Kidney (tissue), 14 donors: Measurements from ENCODE around the gene PPP1R10. TPM values are rescaled to one million over a fixed set of nuclear protein-coding genes. Genes with fewer than 3 reads are reported as not detected.
A peak's percentile ranks its signal among the peaks of the same experiment; 100 is the strongest.
"Not testable (repeated sequence)": the region's sequence is repeated elsewhere in the genome, so short reads cannot be mapped to it uniquely, and the experiment has no call there.

Source experiments
- DNase-seq, 5 donors: peaks; one replicate each; pipeline ENCODE4 v3.0.0-alpha.2; 2013 to 2020
- FAIRE-seq: peaks from 2 replicates; lab custom pipeline; 2012; peaks lifted over from hg19 to GRCh38; lab: Jason Lieb, UNC
- H3K27ac ChIP-seq, 2 donors: one replicate each; pipeline ENCODE4 v1.7.0; 2013; ENCODE audit warnings: low read depth in 2 of 2, low read length in 2 of 2, inconsistent platforms in 1 of 2
- H3K27me3 ChIP-seq: one replicate; pipeline ENCODE4 v1.7.1; 2013; ENCODE audit warnings: low read length, inconsistent platforms; ENCODE audit not compliant: control insufficient read depth, insufficient read depth
- H3K36me3 ChIP-seq, 3 donors: one replicate each; pipeline versions ENCODE4 v1.7.0 to v1.7.1; 2013; ENCODE audit warnings: low read length in 3 of 3, control low read depth in 1 of 3, inconsistent platforms in 1 of 3; ENCODE audit not compliant: insufficient read depth in 3 of 3, control insufficient read depth in 2 of 3
- H3K4me1 ChIP-seq, 3 donors: one replicate each; pipeline versions ENCODE4 v1.7.0 to v1.7.1; 2013; ENCODE audit warnings: low read length in 3 of 3, inconsistent platforms in 1 of 3, low read depth in 1 of 3; ENCODE audit not compliant: control insufficient read depth in 2 of 3, insufficient read depth in 2 of 3
- H3K4me3 ChIP-seq, 3 donors: one replicate each; pipeline versions ENCODE4 v1.7.0 to v1.8.1; 2013; ENCODE audit warnings: low read length in 3 of 3, control low read depth in 1 of 3, inconsistent platforms in 1 of 3
- H3K9ac ChIP-seq, 3 donors: one replicate each; pipeline versions ENCODE4 v1.7.0 to v1.7.1; 2013; ENCODE audit warnings: low read length in 3 of 3, control low read depth in 1 of 3, inconsistent platforms in 1 of 3
- H3K9me3 ChIP-seq, 3 donors: one replicate each; pipeline versions ENCODE4 v1.7.0 to v1.7.1; 2013; ENCODE audit warnings: low read length in 3 of 3, control low read depth in 1 of 3, inconsistent platforms in 1 of 3; ENCODE audit not compliant: control insufficient read depth in 2 of 3, insufficient read depth in 1 of 3
- intact Hi-C: fragments of 100-400 bp; cut with DNase I; formaldehyde crosslinking; loops from one replicate; pipeline ENCODE4 v1.11.1; 2022
- polyA plus RNA-seq: library from polyadenylated mRNA; stranded (reverse); fragments of 350-450 nt; fragmentation: Illumina TruSeq; extraction: RNeasy Lipid Tissue Mini Kit (QIAGEN cat#74804); gene quantifications from one replicate; pipeline ENCODE4 v1.2.3, GENCODE V29; 2014; ENCODE audit warnings: low read depth, low replicate concordance; ENCODE audit not compliant: insufficient read depth
- total RNA-seq: library from RNA; stranded (reverse); fragmentation: NEBNext Ultra II Directional; extraction: Animal tissue kit (Norgen Biotek cat#: 25700); gene quantifications from one replicate; pipeline ENCODE4 v1.2.1, GENCODE V29; 2021
- TF ChIP-seq, protein P1 (sequence below): IDR thresholded peaks from 3 replicates; pipeline ENCODE4 v1.5.1; 2012; ENCODE audit warnings: mild to moderate bottlenecking, moderate library complexity, borderline replicate concordance; ENCODE audit not compliant: insufficient read depth; ENCODE audit errors: extremely low read depth
- donor health status: control.
- donor health status: control.
- donor health status: control.
- donor health status: control.
- donor health status: control.
- donor health status: DM: yes; HTN: yes; CAD: no.
- donor health status: Normal renal cell carcinoma (clear cell type).

Gene PPP1R10
- total and polyA plus RNA-seq, 2 donors from 2014 or later = 19.7 to 65.0 TPM

DNA sequence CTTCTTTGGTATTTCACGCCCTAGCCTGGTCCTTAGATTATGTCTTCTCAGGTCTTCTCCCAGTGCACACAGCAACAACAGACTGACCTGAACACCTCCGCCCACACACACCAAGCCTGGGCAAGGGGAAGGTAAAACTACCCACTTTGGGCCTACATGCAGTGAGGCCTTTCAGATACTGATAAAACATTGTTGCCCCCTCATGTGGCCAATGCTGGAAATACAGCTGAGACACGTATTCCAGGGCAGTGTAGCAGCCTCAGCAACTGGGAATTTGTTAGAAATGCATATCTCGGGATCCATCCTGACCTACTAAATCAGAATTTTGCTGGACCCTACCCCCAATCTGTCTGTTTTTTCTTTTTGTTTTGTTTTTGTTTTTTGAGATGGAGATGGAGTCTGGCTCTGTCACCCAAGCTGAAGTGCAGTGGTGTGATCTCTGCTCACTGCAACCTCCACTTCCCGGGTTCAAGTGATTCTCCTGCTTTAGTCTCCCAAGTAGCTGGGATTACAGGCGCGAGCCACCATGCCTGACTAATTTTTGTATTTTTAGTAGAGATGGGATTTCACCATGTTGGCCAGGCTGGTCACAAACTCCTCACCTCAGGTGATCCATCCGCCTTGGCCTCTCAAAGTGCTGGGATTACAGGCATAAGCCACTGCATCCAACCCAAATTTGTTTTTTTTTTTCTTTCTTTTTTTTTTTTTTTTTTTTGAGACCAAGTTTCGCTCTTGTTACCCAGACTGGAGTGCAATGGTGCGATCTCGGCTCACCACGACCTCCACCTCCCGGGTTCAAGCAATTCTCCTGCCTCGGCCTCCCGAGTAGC is 19.5 kb downstream of the PPP1R10 start:
- peaks cover 3 to 17% (median 15%) of the 10 kb centered on the region in 3 donors for H3K36me3 ChIP-seq
- H3K4me3 ChIP-seq, H3K9me3 ChIP-seq, H3K4me1 ChIP-seq, H3K27me3 ChIP-seq, H3K9ac ChIP-seq, H3K27ac ChIP-seq, intact Hi-C loops, FAIRE-seq: not testable (repeated sequence)
- DNase-seq = peak in 4 of 5 donors; percentile 80 to 88 (median 84)
- TF ChIP-seq, protein P1, sequence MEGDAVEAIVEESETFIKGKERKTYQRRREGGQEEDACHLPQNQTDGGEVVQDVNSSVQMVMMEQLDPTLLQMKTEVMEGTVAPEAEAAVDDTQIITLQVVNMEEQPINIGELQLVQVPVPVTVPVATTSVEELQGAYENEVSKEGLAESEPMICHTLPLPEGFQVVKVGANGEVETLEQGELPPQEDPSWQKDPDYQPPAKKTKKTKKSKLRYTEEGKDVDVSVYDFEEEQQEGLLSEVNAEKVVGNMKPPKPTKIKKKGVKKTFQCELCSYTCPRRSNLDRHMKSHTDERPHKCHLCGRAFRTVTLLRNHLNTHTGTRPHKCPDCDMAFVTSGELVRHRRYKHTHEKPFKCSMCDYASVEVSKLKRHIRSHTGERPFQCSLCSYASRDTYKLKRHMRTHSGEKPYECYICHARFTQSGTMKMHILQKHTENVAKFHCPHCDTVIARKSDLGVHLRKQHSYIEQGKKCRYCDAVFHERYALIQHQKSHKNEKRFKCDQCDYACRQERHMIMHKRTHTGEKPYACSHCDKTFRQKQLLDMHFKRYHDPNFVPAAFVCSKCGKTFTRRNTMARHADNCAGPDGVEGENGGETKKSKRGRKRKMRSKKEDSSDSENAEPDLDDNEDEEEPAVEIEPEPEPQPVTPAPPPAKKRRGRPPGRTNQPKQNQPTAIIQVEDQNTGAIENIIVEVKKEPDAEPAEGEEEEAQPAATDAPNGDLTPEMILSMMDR = peak; percentile 89

- TF ChIP-seq, protein P1 = no peak
- no peak for FAIRE-seq
- intact Hi-C loops = no loop called here
- Histone ChIP-seq H3K4me1 (peaks cover 0 to 12% (median 6%) of the 10 kb centered on the region in 3 donors), H3K27ac (no peak overlapping the region), H3K9me3 (no peaks in the 10 kb centered on the region), H3K27me3 (no peaks in the 10 kb centered on the region), H3K36me3 (peaks cover 9 to 30% (median 16%) of the 10 kb centered on the region in 3 donors), H3K9ac (no peak overlapping the region), H3K4me3 (no peak overlapping the region)
- no peak for DNase-seq
These were observed 24.8 kb downstream of the PPP1R10 start for GRCh38 chr6:30592287-30592686.

DNA sequence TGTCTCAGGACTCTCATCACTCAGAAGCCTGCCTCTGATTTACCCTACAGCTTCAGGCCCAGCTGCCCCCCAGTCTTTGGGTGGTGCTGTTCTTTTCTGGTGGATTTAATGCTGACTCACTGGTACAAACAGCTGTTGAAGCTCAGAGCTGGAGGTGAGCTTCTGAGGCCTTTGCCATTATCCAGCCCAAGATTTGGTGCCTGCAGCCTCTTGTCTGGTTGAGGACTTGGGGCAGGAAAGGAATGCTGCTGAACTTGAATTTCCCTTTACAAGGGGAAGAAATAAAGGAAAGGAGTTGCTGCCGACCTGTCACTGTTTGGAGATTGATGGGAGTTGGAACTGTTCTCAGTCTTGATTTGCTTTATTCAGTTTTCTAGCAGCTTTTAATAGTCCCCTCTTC is 26.0 kb downstream of the PPP1R10 start:
- intact Hi-C loops = no loop called here
- Histone ChIP-seq H3K9ac (no peak overlapping the region), H3K4me3 (no peak overlapping the region), H3K9me3 (no peaks in the 10 kb centered on the region), H3K27me3 (no peaks in the 10 kb centered on the region), H3K4me1 (peaks cover 0 to 12% (median 6%) of the 10 kb centered on the region in 3 donors), H3K36me3 (peaks cover 9 to 40% (median 23%) of the 10 kb centered on the region in 3 donors), H3K27ac (no peak overlapping the region)
- FAIRE-seq (no peak), DNase-seq (peak in 3 of 5 donors; percentile 42 to 84 (median 71))
- TF ChIP-seq, protein P1 = no peak
